Neural cell (in vitro differentiated cells): Measurements from ENCODE around the gene BLVRB. TPM values are rescaled to one million over a fixed set of nuclear protein-coding genes. Genes with fewer than 3 reads are reported as not detected.

Experiments
- H2AFZ ChIP-seq: fragments of 200-600, 300-800 bp; sonication (generic), shearing (Covaris generic); 2 replicates; pipeline ENCODE4 v1.6.0; 2014; ENCODE audit warnings: low read depth, mild to moderate bottlenecking, antibody characterized with exemption, low read length, moderate library complexity
- H3F3A ChIP-seq: fragments of 200-600 bp; shearing (Covaris generic); 2 replicates; pipeline ENCODE4 v1.6.1; 2016; ENCODE audit warnings: mild to moderate bottlenecking, moderate library complexity, mixed read lengths, antibody characterized with exemption, low read length; ENCODE audit not compliant: insufficient read depth, poor library complexity, severe bottlenecking
- H3K27ac ChIP-seq: fragments of 200-600, 300-800 bp; sonication (generic), shearing (Covaris generic); 2 replicates; pipeline ENCODE4 v1.5.1; 2014; ENCODE audit warnings: mild to moderate bottlenecking, low read length, moderate library complexity
- H3K27me3 ChIP-seq: fragments of 300-800, 200-600 bp; sonication (generic), shearing (Covaris generic); 2 replicates; pipeline ENCODE4 v1.6.0; 2014; ENCODE audit warnings: mild to moderate bottlenecking, low read depth, low read length, moderate library complexity; ENCODE audit not compliant: insufficient read depth
- H3K36me3 ChIP-seq: fragments of 300-800, 200-600 bp; sonication (generic), shearing (Covaris generic); 2 replicates; pipeline ENCODE4 v1.5.1; 2014; ENCODE audit warnings: mild to moderate bottlenecking, antibody characterized with exemption, low read length, moderate library complexity; ENCODE audit not compliant: insufficient read depth
- H3K4me2 ChIP-seq: fragments of 300-800, 200-600 bp; sonication (generic), shearing (Covaris generic); 2 replicates; pipeline ENCODE4 v1.6.0; 2014; ENCODE audit warnings: mild to moderate bottlenecking, low read length
- H3K4me3 ChIP-seq: fragments of 300-800, 200-600 bp; sonication (generic), shearing (Covaris generic); 2 replicates; pipeline ENCODE4 v1.5.1; 2014; ENCODE audit warnings: mild to moderate bottlenecking, low read length, moderate library complexity
- H3K79me2 ChIP-seq: fragments of 200-600 bp; shearing (Covaris generic); replicated peaks from 2 replicates; pipeline ENCODE4 v1.6.0; 2014; ENCODE audit warnings: mild to moderate bottlenecking, low read length, moderate library complexity; ENCODE audit not compliant: insufficient read depth
- H3K9ac ChIP-seq: fragments of 300-800, 200-600 bp; sonication (generic), shearing (Covaris generic); 2 replicates; pipeline ENCODE4 v1.6.1; 2016; ENCODE audit warnings: mild to moderate bottlenecking, low read length, mixed read lengths
- H3K9me2 ChIP-seq: fragments of 200-600 bp; shearing (Covaris generic); 2 replicates; pipeline ENCODE4 v1.6.1; 2016; ENCODE audit warnings: mild to moderate bottlenecking, low read length, mixed read lengths; ENCODE audit not compliant: insufficient read depth
- H3K9me3 ChIP-seq: fragments of 200-600, 300-800 bp; sonication (generic), shearing (Covaris generic); 2 replicates; pipeline ENCODE4 v1.6.1; 2016; ENCODE audit warnings: mild to moderate bottlenecking, mixed run types, low read length, moderate library complexity, mixed read lengths
- H4K20me1 ChIP-seq: fragments of 200-600 bp; shearing (Covaris generic); 2 replicates; pipeline ENCODE4 v1.6.1; 2016; ENCODE audit warnings: mild to moderate bottlenecking, mixed run types; ENCODE audit not compliant: insufficient read depth
- EP300 ChIP-seq: fragments of 450-650 bp; conservative IDR thresholded peaks from 2 replicates; pipeline ENCODE4 v1.6.1; 2014; ENCODE audit warnings: antibody characterized with exemption, mild to moderate bottlenecking, moderate library complexity; ENCODE audit not compliant: poor library complexity, severe bottlenecking
- EZH2 ChIP-seq: fragments of 200-600, 300-800 bp; shearing (Covaris generic), sonication (generic); IDR thresholded peaks from 2 replicates; pipeline ENCODE4 v1.6.1; 2014; ENCODE audit warnings: antibody characterized with exemption, low read length, borderline replicate concordance, mild to moderate bottlenecking; ENCODE audit not compliant: insufficient read depth, poor library complexity, severe bottlenecking
- MXI1 ChIP-seq: fragments of 450-650 bp; conservative IDR thresholded peaks from 2 replicates; pipeline ENCODE4 v1.6.1; 2014; ENCODE audit warnings: antibody characterized with exemption, mild to moderate bottlenecking; ENCODE audit not compliant: poor library complexity, severe bottlenecking
- POLR2AphosphoS5 ChIP-seq: IDR thresholded peaks from 2 replicates; pipeline ENCODE4 v1.6.1; 2012
- RAD21 ChIP-seq: fragments of 450-650 bp; conservative IDR thresholded peaks from 2 replicates; pipeline ENCODE4 v1.6.1; 2014; ENCODE audit warnings: antibody characterized with exemption, mild to moderate bottlenecking, moderate library complexity
- SMC3 ChIP-seq: fragments of 450-650 bp; conservative IDR thresholded peaks from 2 replicates; pipeline ENCODE4 v1.6.1; 2014; ENCODE audit warnings: antibody characterized with exemption, mild to moderate bottlenecking, moderate library complexity; ENCODE audit not compliant: poor library complexity
- TAF1 ChIP-seq: IDR thresholded peaks from 2 replicates; pipeline ENCODE4 v1.6.1; 2012; ENCODE audit warnings: low read depth
- polyA plus RNA-seq: library from polyadenylated mRNA; depleted of rRNA; stranded (reverse); fragments of >200 nt; gene quantifications from 2 replicates; pipeline ENCODE4 v1.2.3, GENCODE V29; 2014
- TF ChIP-seq, protein P1 (sequence below): IDR thresholded peaks from 2 replicates; pipeline ENCODE4 v1.6.1; 2012; ENCODE audit warnings: borderline replicate concordance
- TF ChIP-seq, protein P2 (sequence below): fragments of 450-650 bp; IDR thresholded peaks from 2 replicates; pipeline ENCODE4 v1.5.1; 2014; ENCODE audit warnings: antibody characterized with exemption, mild to moderate bottlenecking, moderate library complexity; ENCODE audit not compliant: poor library complexity, severe bottlenecking

Gene BLVRB
- polyA plus RNA-seq, 1 donor from 2014 or later: 9.9 TPM

DNA sequence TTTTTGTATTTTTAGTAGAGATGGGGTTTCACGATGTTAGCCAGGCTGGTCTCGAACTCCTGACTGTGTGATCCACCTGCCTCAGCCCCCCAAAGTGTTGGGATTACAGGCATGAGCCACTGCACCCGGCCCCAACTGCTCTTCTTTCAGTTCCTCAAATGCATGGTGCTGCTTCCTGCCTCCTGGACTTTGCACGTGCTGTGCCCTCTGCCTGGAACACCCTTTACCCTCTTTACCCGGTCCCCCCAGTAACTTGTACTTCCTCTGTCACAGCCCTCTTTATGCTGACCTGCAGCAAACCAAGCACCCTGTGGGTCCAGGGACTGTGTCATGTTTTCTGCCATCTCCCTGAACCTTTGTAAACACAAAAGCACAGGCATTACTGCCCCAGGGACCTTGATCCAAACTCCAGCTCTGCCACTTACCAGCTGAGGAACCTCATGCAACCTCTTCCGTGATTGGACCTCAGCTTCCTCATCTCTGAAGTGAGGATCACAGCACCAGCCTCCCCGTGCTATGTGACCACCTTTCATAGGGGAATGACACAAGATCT is 3.8 kb downstream of the BLVRB start:
- Histone ChIP-seq H3K9me2 (no peaks in the 10 kb centered on the region), H3K4me2 (no peak overlapping the region), H3K79me2 (no peaks in the 10 kb centered on the region), H3K9me3 (no peaks in the 10 kb centered on the region), H3K36me3 (no peaks in the 10 kb centered on the region), H3K9ac (no peak overlapping the region), H2AFZ (no peak overlapping the region), H3F3A (no peaks in the 10 kb centered on the region), H3K27me3 (peaks cover 4% of the 10 kb centered on the region), H4K20me1 (no peaks in the 10 kb centered on the region), H3K4me3 (no peak overlapping the region), H3K27ac (no peak overlapping the region)
- TF ChIP-seq POLR2AphosphoS5 (no peak), RAD21 (no peak), EZH2 (no peak), TAF1 (no peak), EP300 (no peak), SMC3 (no peak), MXI1 (no peak)
- TF ChIP-seq, protein P1, sequence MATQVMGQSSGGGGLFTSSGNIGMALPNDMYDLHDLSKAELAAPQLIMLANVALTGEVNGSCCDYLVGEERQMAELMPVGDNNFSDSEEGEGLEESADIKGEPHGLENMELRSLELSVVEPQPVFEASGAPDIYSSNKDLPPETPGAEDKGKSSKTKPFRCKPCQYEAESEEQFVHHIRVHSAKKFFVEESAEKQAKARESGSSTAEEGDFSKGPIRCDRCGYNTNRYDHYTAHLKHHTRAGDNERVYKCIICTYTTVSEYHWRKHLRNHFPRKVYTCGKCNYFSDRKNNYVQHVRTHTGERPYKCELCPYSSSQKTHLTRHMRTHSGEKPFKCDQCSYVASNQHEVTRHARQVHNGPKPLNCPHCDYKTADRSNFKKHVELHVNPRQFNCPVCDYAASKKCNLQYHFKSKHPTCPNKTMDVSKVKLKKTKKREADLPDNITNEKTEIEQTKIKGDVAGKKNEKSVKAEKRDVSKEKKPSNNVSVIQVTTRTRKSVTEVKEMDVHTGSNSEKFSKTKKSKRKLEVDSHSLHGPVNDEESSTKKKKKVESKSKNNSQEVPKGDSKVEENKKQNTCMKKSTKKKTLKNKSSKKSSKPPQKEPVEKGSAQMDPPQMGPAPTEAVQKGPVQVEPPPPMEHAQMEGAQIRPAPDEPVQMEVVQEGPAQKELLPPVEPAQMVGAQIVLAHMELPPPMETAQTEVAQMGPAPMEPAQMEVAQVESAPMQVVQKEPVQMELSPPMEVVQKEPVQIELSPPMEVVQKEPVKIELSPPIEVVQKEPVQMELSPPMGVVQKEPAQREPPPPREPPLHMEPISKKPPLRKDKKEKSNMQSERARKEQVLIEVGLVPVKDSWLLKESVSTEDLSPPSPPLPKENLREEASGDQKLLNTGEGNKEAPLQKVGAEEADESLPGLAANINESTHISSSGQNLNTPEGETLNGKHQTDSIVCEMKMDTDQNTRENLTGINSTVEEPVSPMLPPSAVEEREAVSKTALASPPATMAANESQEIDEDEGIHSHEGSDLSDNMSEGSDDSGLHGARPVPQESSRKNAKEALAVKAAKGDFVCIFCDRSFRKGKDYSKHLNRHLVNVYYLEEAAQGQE: no peak
- TF ChIP-seq, protein P2, sequence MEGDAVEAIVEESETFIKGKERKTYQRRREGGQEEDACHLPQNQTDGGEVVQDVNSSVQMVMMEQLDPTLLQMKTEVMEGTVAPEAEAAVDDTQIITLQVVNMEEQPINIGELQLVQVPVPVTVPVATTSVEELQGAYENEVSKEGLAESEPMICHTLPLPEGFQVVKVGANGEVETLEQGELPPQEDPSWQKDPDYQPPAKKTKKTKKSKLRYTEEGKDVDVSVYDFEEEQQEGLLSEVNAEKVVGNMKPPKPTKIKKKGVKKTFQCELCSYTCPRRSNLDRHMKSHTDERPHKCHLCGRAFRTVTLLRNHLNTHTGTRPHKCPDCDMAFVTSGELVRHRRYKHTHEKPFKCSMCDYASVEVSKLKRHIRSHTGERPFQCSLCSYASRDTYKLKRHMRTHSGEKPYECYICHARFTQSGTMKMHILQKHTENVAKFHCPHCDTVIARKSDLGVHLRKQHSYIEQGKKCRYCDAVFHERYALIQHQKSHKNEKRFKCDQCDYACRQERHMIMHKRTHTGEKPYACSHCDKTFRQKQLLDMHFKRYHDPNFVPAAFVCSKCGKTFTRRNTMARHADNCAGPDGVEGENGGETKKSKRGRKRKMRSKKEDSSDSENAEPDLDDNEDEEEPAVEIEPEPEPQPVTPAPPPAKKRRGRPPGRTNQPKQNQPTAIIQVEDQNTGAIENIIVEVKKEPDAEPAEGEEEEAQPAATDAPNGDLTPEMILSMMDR: no peak

GRCh38 chr19:40460185-40460584 is 5.4 kb downstream of the BLVRB start:
- no peaks in the 10 kb centered on the region for H3K79me2 ChIP-seq
- no peaks in the 10 kb centered on the region for H3K36me3 ChIP-seq
- TF ChIP-seq POLR2AphosphoS5 (no peak), EP300 (no peak), MXI1 (no peak), SMC3 (no peak), RAD21 (no peak)
- TF ChIP-seq, protein P1: no peak
- TF ChIP-seq, protein P2: no peak
- H3F3A ChIP-seq: no peaks in the 10 kb centered on the region
- no peaks in the 10 kb centered on the region for H4K20me1 ChIP-seq
- no peaks in the 10 kb centered on the region for H3K9me3 ChIP-seq
- H3K4me2 ChIP-seq: no peak overlapping the region
- H3K9ac ChIP-seq: no peak overlapping the region
- no peak overlapping the region for H3K27ac ChIP-seq
- H2AFZ ChIP-seq: no peak overlapping the region
- no peaks in the 10 kb centered on the region for H3K27me3 ChIP-seq
- H3K9me2 ChIP-seq: no peaks in the 10 kb centered on the region
- H3K4me3 ChIP-seq: no peak overlapping the region
